K562 (cell line): ENCODE data around the gene CRCP. TPM values are rescaled to one million over a fixed set of nuclear protein-coding genes. Genes with fewer than 3 reads are reported as not detected.
"Not testable (repeated sequence)": the region's sequence is repeated elsewhere in the genome, so short reads cannot be mapped to it uniquely, and the experiment has no call there.

Experiments
- ATAC-seq: fragments of 200-7000 bp; cut with Tn5 transposase; 3 replicates; pipeline ENCODE4 v1.9.1; 2020; ENCODE audit warnings: moderate library complexity
- BruUV-seq: library from RNA; stranded (reverse); fragments of 400-500 nt; replicated peaks from 2 replicates; lab custom pipeline; 2021; lab: Mats Ljungman, UMichigan
- CTCF ChIA-PET: fragments of 300-600 bp; formaldehyde crosslinking; extraction: SDS; loops from one replicate; lab custom pipeline; 2021; ENCODE audit warnings: low intra/inter-chr PET ratio; lab: Yijun Ruan, JAX
- POLR2A ChIA-PET: fragments of 300-600, 350-650 bp; sonication (Branson Sonifier 250); formaldehyde crosslinking; extraction: SDS; loops from one replicate; lab custom pipeline; 2021; ENCODE audit warnings: antibody characterized with exemption, inconsistent platforms; lab: Yijun Ruan, JAX
- DNase-seq, 4 experiments: peaks; one replicate each; pipeline versions ENCODE4 v3.0.0 to v3.0.0-alpha.2; 2011 to 2018; ENCODE audit warnings: low spot score in 3 of 4, mixed read lengths in 3 of 4; ENCODE audit errors: extremely low read depth in 1 of 4
- FAIRE-seq: peaks from 2 replicates; lab custom pipeline; 2011; peaks lifted over from hg19 to GRCh38; lab: Jason Lieb, UNC
- H2AFZ ChIP-seq: 2 replicates; pipeline ENCODE4 v1.6.0; 2011; ENCODE audit warnings: low read depth, low read length, control low read depth, inconsistent platforms
- H3K27ac ChIP-seq: fragments of 200-600 bp; 3 replicates; pipeline ENCODE4 v1.8.0; 2011; ENCODE audit warnings: low read depth, mild to moderate bottlenecking, control low read depth, inconsistent platforms, low read length, moderate library complexity, mixed read lengths; ENCODE audit errors: extremely low read depth
- H3K27me3 ChIP-seq, 2 experiments: fragments of 300-600 bp in 1 of 2; 2 replicates in 1 of 2; 3 replicates in 1 of 2; pipeline versions ENCODE4 v1.6.0 to v1.8.0; 2011; ENCODE audit warnings: inconsistent platforms in 2 of 2, low read length in 2 of 2, mild to moderate bottlenecking in 1 of 2, mixed read lengths in 1 of 2, moderate library complexity in 1 of 2; ENCODE audit not compliant: control insufficient read depth in 2 of 2, insufficient read depth in 2 of 2
- H3K36me3 ChIP-seq: fragments of 300-600 bp; 3 replicates; pipeline ENCODE4 v1.8.0; 2011; ENCODE audit warnings: mild to moderate bottlenecking, low read length, inconsistent platforms; ENCODE audit not compliant: control insufficient read depth, insufficient read depth
- H3K4me1 ChIP-seq, 2 experiments: fragments of 200-600 bp in 1 of 2; replicated peaks in 1 of 2; 2 replicates in 1 of 2; 3 replicates in 1 of 2; pipeline versions ENCODE4 v1.5.1 to v1.8.0; 2011; ENCODE audit warnings: inconsistent platforms in 2 of 2, low read length in 2 of 2, mild to moderate bottlenecking in 1 of 2, mixed read lengths in 1 of 2, moderate library complexity in 1 of 2; ENCODE audit not compliant: control insufficient read depth in 2 of 2, insufficient read depth in 2 of 2
- H3K4me2 ChIP-seq: 2 replicates; pipeline ENCODE4 v1.6.1; 2011; ENCODE audit warnings: low read length, control low read depth, inconsistent platforms, mixed read lengths; ENCODE audit not compliant: insufficient read depth
- H3K4me3 ChIP-seq: fragments of 200-600 bp; sonication (generic), shearing (Covaris generic); 2 replicates; pipeline ENCODE4 v1.5.1; 2016; ENCODE audit warnings: control low read depth, inconsistent platforms
- H3K79me2 ChIP-seq: fragments of 200-600 bp; 3 replicates; pipeline ENCODE4 v1.8.0; 2011; ENCODE audit warnings: low read length, inconsistent platforms; ENCODE audit not compliant: control insufficient read depth, insufficient read depth
- H3K9ac ChIP-seq, 2 experiments: 2 replicates each; pipeline versions ENCODE4 v1.6.0 to v1.6.1; 2011; ENCODE audit warnings: low read depth in 2 of 2, low read length in 2 of 2, control low read depth in 1 of 2, inconsistent platforms in 1 of 2, mild to moderate bottlenecking in 1 of 2, mixed read lengths in 1 of 2; ENCODE audit not compliant: insufficient read depth in 1 of 2
- H3K9me1 ChIP-seq: one replicate; pipeline ENCODE4 v1.6.0; 2011; ENCODE audit warnings: inconsistent platforms, mild to moderate bottlenecking, low read length, moderate library complexity; ENCODE audit not compliant: control insufficient read depth, insufficient read depth
- H3K9me3 ChIP-seq: replicated peaks from 2 replicates; pipeline ENCODE4 v1.5.1; 2011; ENCODE audit warnings: low read depth, low read length, inconsistent platforms; ENCODE audit not compliant: control insufficient read depth, insufficient read depth
- H4K20me1 ChIP-seq: replicated peaks from 2 replicates; pipeline ENCODE4 v1.6.1; 2011; ENCODE audit warnings: low read length, inconsistent platforms, mixed read lengths; ENCODE audit not compliant: control insufficient read depth, insufficient read depth
- ATF1 ChIP-seq, 2 experiments: fragments of 450-650 bp in 1 of 2; IDR thresholded peaks; 2 replicates each; pipeline ENCODE4 v1.6.1; 2016; ENCODE audit warnings: missing compliant biosample characterization in 1 of 2, missing genetic modification characterization in 1 of 2
- STAG1 ChIP-seq: sonication (generic); formaldehyde crosslinking; IDR thresholded peaks from 2 replicates; pipeline ENCODE4 v1.5.0; 2020; ENCODE audit warnings: missing genetic modification reagents, borderline replicate concordance
- ZC3H11A ChIP-seq: IDR thresholded peaks from 2 replicates; pipeline ENCODE4 v1.6.1; 2012; ENCODE audit warnings: low read depth, low read length, improper control_type of control experiment
- WGBS: fragments of 100-300 bp; shearing (Covaris generic); methylation state at CpG from one replicate; pipeline ENCODE4 v1.1.6; 2016; ENCODE audit warnings: low coverage, mixed read lengths; ENCODE audit not compliant: insufficient coverage; ENCODE audit errors: missing lambda C conversion rate; 5-methylcytosine and 5-hydroxymethylcytosine counted together
- in situ Hi-C: fragments of 300-500 bp; cut with MboI; formaldehyde crosslinking; loops from 4 replicates; pipeline ENCODE4 v1.15.0; 2018; ENCODE audit warnings: inconsistent platforms, mixed read lengths
- intact Hi-C: fragments of 100-400 bp; cut with micrococcal nuclease; formaldehyde crosslinking; loops from 2 replicates; pipeline ENCODE4 v1.14.2; 2022
- polyA plus RNA-seq, 8 experiments: library from polyadenylated mRNA; depleted of rRNA in 4 of 8; stranded (reverse) in 5 of 8; unstranded in 3 of 8; fragments of >200 nt; fragmentation: Nextera tagmentation in 2 of 8; fragmentation: Illumina TruSeq in 1 of 8; extraction: Ambion mirVana in 2 of 8; extraction: Trizol in 1 of 8; gene quantifications; 2 replicates each; pipeline versions ENCODE4 v1.2.1 to v1.2.3, GENCODE V29; 2011 to 2014; ENCODE audit warnings: inconsistent platforms in 1 of 8, missing spikeins in 1 of 8
- total RNA-seq, 7 experiments: library from RNA; depleted of rRNA in 6 of 7; stranded (reverse); fragments of >200 nt in 6 of 7; fragmentation: Illumina TruSeq in 2 of 7; extraction: Trizol in 2 of 7; gene quantifications; 2 replicates each; pipeline versions ENCODE4 v1.2.1 to v1.2.3, GENCODE V29; 2011 to 2021; ENCODE audit warnings: low replicate concordance in 1 of 7
- TF ChIP-seq, protein P1 (sequence below), 2 experiments: fragments of 450-650 bp in 1 of 2; sonication (generic) in 1 of 2; formaldehyde crosslinking in 1 of 2; IDR thresholded peaks in 1 of 2; conservative IDR thresholded peaks in 1 of 2; 2 replicates each; pipeline versions ENCODE4 v1.6.1 to v1.8.1; 2016 to 2023; ENCODE audit warnings: mild to moderate bottlenecking in 2 of 2, moderate library complexity in 2 of 2, inconsistent platforms in 1 of 2, missing genetic modification reagents in 1 of 2

CRCP gene
- total and polyA plus RNA-seq, 9 of the 15 experiments (the other 6 are each of a cell fraction or from before 2014, with no cell fraction given), result 22.1 to 58.3 (median 43.4) TPM

DNA sequence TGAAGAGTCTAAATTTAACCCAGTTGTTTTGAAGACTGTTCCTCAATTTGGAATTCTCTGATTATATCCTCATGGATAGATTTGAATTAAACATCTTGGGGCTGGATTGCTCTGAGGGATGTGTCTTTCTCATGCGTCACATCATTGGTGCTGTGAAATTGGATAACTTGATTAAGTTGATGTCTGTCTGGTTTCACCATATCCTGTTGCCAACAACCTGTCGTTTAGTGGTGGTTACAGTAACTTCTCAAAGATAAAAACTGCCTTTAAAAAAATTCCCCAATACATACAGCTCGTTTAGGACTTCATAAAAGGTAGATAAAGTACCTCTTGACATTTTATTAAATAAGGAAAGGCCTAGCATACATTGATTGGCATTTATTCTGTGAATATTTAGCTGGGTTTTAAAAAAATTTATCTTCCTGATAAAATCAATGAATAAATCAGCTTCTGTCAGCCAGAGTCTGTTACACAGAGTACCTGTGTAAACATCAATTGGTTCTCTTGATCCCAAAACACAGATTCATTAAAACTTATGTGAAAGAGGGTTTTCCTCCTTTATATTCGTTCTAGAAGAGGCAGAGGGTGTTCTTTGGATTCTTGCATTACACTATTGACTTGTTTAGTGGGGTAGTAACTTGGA lies 10.5 kb downstream of the CRCP start (continued):
- TF ChIP-seq ZC3H11A, result no peak
- no peak for TF ChIP-seq STAG1 (CRISPR knock-in tag)

- WGBS, result 58% methylated on average over 6 of the region's 6 CpGs
- peaks cover 16% of the 10 kb centered on the region for H4K20me1 ChIP-seq
- DNase-seq; BruUV-seq; H3K27ac ChIP-seq; H3K27me3 ChIP-seq; ATAC-seq; in situ Hi-C loops; H3K4me2 ChIP-seq; POLR2A ChIA-PET; H3K9me3 ChIP-seq; H3K9ac ChIP-seq; H3K4me3 ChIP-seq; H2AFZ ChIP-seq; intact Hi-C loops; CTCF ChIA-PET; H3K9me1 ChIP-seq; TF ChIP-seq ATF1 (CRISPR knock-in tag; IDR thresholded peaks at IDR 0.05): not testable (repeated sequence)
- peak; percentile 6 for FAIRE-seq
- H3K36me3 ChIP-seq, result peaks cover 71% of the 10 kb centered on the region; the same call in 2 of the 3 replicates
- TF ChIP-seq, protein P1, sequence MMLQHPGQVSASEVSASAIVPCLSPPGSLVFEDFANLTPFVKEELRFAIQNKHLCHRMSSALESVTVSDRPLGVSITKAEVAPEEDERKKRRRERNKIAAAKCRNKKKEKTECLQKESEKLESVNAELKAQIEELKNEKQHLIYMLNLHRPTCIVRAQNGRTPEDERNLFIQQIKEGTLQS (IDR thresholded peaks at IDR 0.05), result peak; percentile 36; the same call in 1 of the 2 replicates
- TF ChIP-seq, protein P1 (CRISPR knock-in tag; conservative IDR thresholded peaks at IDR 0.05), result not testable (repeated sequence)
- 0 out of 2 replicates have a peak, but pooled peaks have one; percentile 9 for TF ChIP-seq ATF1 (tag; IDR thresholded peaks at IDR 0.05)
- H3K4me1 ChIP-seq, result peaks cover 11 to 13% of the 10 kb centered on the region in 2 experiments
- peaks cover 81% of the 10 kb centered on the region for H3K79me2 ChIP-seq
These were observed 11.2 kb downstream of the CRCP start for GRCh38 chr7:66125781-66126352.

DNA sequence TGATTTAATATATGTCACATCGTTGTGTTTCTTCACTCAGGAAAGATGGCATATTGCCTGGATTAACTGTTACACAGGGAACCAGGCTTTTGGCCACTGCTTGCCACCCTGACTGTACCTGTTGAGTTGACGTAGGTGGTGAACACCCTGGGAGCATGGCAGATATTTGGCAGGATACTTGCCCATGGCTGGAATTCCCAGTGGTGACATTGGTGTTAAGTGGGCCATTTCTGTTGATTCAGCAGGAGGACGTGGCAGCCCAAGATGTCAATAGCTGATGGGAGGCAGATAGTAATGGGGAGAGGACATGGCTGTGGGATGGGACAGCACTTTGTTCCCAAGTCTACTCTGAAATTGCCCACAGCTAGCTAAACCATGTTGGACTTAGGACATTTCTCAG lies 12.5 kb downstream of the CRCP start:
- DNase-seq, H3K9me1 ChIP-seq, H3K4me2 ChIP-seq, FAIRE-seq, ATAC-seq, H3K27me3 ChIP-seq, H3K4me3 ChIP-seq, in situ Hi-C loops, intact Hi-C loops, H3K9ac ChIP-seq, H3K9me3 ChIP-seq, H2AFZ ChIP-seq, BruUV-seq, CTCF ChIA-PET, H3K27ac ChIP-seq: not testable (repeated sequence)
- H3K4me1 ChIP-seq, result peaks cover 11 to 13% of the 10 kb centered on the region in 2 experiments
- H3K36me3 ChIP-seq, result peaks cover 74% of the 10 kb centered on the region
- POLR2A ChIA-PET, result interaction anchor here (1.0 kb wide), 1 partner anchor 12 kb away, joined by 4 read pairs; no protein-coding TSS in a partner anchor
- peaks cover 16% of the 10 kb centered on the region for H4K20me1 ChIP-seq
- peaks cover 71% of the 10 kb centered on the region for H3K79me2 ChIP-seq
- WGBS, result 83% methylated on average over 3 of the region's 3 CpGs
